ENCODE results near the gene ICA1.

DNA sequence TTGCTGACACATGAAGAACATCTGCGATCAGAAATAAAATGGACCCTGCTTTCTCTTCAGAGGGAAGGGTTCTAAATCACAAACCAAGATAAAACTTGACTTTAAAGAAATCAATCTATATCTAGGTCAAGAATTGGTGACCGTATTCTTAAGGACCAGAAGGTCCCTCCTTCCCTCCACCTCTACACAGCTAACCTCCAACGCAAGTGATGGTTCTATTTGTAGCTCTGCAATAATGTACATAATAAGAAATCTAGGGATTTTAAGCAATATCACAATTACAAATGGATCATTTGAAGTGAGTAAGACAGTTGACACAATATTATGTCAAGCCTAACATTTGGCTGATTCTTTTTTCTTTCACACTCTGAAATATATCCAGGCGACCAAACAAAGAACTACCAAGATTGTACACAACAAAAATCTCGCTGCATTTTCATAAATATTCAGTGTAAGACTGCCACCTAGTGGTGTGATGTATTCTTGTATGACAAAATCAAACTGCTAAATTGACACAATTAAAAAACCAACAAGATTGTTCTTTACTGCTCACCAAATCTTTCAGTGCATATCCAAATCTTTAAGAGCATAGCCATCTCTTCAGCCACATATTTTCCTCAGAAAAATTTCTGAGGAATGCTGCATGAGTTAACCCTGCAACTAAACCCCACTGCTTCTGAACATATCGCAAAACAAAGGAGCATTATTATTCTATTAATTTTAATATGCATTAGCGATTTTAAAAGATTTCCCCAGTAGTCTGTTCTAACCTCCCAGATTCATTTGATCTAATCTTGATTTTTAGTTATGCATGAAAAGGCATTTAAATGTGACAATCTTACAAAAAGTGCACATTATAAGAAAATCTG lies 44.5 kb downstream of the ICA1 start:
- TF ChIP-seq CTCF (conservative IDR thresholded peaks at IDR 0.05; ENCODE audit: low read depth, low read length) = peak; percentile 75
- TF ChIP-seq EZH2 (IDR thresholded peaks at IDR 0.05; ENCODE audit: low read length, unreplicated experiment) = no peak
- TF ChIP-seq EZH2phosphoT487 (IDR thresholded peaks at IDR 0.05; ENCODE audit: borderline replicate concordance, low read length) = no peak

Measured in PC-3 (cell line).